ENCODE results near the gene PLEKHD1.

- TF ChIP-seq CTCF (IDR thresholded peaks at IDR 0.05) (no peak), POLR2A (IDR thresholded peaks at IDR 0.05) (no peak)
Observed at GRCh38 chr14:69561893-69562292, 77.4 kb downstream of the PLEKHD1 start.
